ENCODE measurements around the gene ROR2. TPM values are rescaled to one million over a fixed set of nuclear protein-coding genes. Genes with fewer than 3 reads are reported as not detected.

The ROR2 gene
- total RNA-seq = 1 to 10 TPM in 1 of 4 donors, under 1 TPM in 3; 0.19 to 1.7 (median 0.38) TPM

- TF ChIP-seq CTCF (IDR thresholded peaks at IDR 0.05; ENCODE audit: low read depth) = no peak
Observed at GRCh38 chr9:91949946-91950664, at the start of gene ROR2. Gene ROR2 (minus strand): TSS chr9:91950228.

DNA sequence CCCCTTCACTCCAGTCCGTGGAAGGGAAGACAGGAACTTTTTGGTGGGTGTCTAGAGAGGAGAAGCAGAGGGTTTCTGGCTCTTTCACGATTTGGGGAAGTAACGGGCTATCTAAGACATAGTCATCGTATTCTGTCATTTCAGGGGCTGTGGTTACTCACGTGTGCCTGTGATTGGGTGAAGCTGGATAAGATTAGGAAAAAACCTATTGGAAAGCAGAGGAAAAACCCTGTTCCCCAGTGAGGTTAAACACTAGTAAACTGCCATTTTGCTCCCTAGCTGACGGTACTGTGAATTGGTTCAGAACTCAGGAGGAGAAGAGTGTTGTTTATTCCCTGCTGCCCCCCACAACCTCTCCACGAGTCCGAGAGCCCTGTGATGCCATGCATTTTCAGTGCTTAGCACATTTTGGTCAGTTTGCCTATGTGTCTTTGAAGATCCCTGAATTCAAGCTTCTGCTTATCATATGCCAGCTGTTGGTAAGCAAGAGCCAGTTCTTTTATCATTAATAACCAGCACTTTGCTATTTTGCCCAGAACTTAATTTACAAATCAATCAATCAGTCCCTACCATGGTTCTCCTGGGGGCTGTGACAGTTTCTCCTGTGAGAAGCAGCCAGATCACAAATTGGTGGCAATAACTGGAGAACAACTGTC, 45.1 kb upstream of the ROR2 start:
- no peak for TF ChIP-seq CTCF (IDR thresholded peaks at IDR 0.05; ENCODE audit: low read depth)

DNA sequence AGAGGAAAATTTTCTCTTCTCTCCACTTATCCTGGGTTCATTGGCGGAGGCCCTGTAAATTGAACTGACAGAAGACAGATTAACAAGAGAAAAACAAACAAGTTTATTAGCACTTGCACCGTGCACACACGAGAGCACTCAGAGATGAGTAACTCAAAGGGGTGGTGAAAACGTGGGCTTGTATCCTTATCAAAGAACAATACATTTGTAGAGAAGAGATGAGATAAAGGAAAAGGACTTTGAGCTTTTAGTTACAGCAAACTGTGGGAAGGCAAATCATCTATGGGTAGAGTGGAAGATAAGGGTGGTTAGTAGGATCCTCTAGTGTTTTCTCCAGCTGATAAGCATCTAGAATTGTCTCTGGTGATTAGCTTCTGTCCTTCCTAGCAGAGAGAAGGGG, 44.4 kb upstream of the ROR2 start:
- no peak for TF ChIP-seq CTCF (IDR thresholded peaks at IDR 0.05; ENCODE audit: low read depth)

DNA sequence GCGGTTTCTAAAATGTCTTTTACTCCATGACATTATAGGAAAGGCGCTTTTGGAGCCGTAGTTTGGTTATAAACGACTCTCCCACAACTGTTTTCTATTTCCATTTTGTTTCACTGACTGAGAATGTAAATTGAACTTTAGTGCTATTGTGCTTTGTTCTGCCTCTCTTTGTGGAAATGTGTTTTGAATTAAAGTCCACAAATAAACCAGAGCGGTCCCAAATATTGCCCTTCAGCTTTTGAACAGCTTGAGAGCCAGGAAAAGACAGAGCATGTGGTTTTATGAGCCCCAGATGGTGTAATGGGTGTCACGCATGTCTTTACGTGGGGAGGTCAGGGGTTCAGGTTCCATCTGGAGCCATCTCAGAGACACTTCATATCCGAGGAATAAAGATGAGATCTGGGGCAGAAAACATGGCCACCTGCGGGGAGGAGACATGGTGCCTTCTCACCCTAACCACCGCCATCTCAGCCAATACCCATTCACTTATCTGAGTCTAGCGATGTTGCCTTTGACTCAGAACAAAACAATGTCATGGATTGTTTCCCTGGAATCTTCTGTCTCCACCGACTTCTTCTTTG, 42.5 kb upstream of the ROR2 start:
- no peak for TF ChIP-seq CTCF (IDR thresholded peaks at IDR 0.05; ENCODE audit: low read depth)

- no peak for TF ChIP-seq CTCF (IDR thresholded peaks at IDR 0.05; ENCODE audit: low read depth)
Observed at GRCh38 chr9:91991721-91992341, 41.8 kb upstream of the ROR2 start.

DNA sequence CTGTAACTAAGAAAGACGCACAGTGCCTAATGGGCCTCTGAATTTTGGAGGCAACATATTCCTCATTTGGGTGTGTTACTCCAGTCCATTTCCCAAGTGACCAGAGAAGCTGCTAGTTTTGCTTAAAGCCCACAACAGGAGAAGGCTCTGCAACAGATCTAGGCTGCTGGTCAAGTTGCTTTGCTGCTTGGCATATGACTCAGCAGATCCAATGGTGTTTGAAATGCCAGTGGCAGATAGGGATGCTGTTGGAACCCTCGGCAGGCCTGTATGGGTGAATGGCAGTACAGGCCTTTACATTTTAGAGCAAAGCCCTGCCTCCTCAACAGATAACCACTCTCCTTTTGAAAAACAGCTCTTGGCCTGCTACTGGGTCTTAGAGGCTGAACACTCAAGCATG, 36.2 kb upstream of the ROR2 start:
- no peak for TF ChIP-seq CTCF (IDR thresholded peaks at IDR 0.05; ENCODE audit: low read depth)

GRCh38 chr9:91985692-91986091, 35.7 kb upstream of the ROR2 start:
- TF ChIP-seq CTCF (IDR thresholded peaks at IDR 0.05; ENCODE audit: low read depth) = no peak
